Hepatocyte (in vitro differentiated cells): ENCODE results near the gene ZP1.

ENCODE experiments used
- EZH2phosphoT487 ChIP-seq: fragments of 200-600 bp; sonication (generic); IDR thresholded peaks from one replicate; pipeline ENCODE4 v1.6.1; 2018; ENCODE audit warnings: antibody characterized with exemption, mild to moderate bottlenecking, low read depth, moderate library complexity; ENCODE audit not compliant: unreplicated experiment, severe bottlenecking
- TF ChIP-seq, protein P1 (sequence below): fragments of 200-600 bp; sonication (generic); IDR thresholded peaks from 2 replicates; pipeline ENCODE4 v1.5.1; 2016; ENCODE audit warnings: antibody characterized with exemption, mild to moderate bottlenecking; ENCODE audit not compliant: poor library complexity

DNA sequence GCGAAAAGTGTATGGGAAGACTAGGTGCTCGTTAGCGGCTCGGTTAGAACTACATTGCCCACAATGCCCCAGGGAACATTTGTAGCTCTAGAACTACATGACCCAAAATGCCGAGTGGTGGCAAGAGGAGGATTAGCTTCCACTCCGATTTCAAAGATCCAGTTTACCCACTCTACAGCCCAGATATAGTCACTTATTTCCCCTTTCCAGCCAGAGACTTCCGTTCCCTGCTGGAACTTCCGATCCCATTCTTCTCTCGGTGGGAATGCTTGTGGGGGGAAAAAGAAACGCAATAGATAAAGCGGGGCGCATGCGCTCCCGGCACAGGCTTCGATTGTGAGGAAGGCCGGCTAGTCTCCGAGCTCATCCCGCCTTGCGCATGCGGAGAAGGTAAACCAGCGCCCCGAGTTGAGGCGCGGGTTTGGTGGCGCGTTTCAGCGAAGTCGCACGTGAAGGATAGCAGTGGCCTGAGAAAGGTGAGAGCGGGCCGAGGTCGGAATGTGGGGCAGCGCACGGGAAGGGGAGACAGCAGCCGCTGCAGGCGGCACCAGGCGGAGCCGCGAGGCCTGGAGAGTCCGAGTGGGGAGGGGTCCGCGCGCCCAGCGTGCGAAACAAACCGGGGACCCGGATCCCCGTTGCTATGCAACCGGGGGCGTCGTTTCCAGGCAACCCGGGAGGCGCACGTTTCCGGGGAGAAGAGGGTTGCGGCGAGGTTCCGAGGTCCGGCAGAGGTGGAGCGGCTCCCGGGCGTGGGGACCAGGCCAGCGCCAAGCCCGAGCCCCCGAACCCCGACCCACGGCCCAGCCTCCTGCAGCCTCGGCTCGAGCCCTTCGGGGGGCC is 46.7 kb downstream of the ZP1 start, which contains the start of gene TMEM109:
- TF ChIP-seq, protein P1, sequence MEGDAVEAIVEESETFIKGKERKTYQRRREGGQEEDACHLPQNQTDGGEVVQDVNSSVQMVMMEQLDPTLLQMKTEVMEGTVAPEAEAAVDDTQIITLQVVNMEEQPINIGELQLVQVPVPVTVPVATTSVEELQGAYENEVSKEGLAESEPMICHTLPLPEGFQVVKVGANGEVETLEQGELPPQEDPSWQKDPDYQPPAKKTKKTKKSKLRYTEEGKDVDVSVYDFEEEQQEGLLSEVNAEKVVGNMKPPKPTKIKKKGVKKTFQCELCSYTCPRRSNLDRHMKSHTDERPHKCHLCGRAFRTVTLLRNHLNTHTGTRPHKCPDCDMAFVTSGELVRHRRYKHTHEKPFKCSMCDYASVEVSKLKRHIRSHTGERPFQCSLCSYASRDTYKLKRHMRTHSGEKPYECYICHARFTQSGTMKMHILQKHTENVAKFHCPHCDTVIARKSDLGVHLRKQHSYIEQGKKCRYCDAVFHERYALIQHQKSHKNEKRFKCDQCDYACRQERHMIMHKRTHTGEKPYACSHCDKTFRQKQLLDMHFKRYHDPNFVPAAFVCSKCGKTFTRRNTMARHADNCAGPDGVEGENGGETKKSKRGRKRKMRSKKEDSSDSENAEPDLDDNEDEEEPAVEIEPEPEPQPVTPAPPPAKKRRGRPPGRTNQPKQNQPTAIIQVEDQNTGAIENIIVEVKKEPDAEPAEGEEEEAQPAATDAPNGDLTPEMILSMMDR = no peak
- no peak for TF ChIP-seq EZH2phosphoT487
